ENCODE measurements around the gene ST8SIA6. TPM values are rescaled to one million over a fixed set of nuclear protein-coding genes. Genes with fewer than 3 reads are reported as not detected.
"Not testable (repeated sequence)": the region's sequence is repeated elsewhere in the genome, so short reads cannot be mapped to it uniquely, and the experiment has no call there.

ST8SIA6 gene
- total and polyA plus RNA-seq, 10 of the 15 experiments (the other 5 are each of a cell fraction or from before 2014, with no cell fraction given): 0.22 TPM; not detected in 9

- no peak for TF ChIP-seq ZNF207 (IDR thresholded peaks at IDR 0.05; ENCODE audit: borderline replicate concordance)
- no peak for TF ChIP-seq EZH2 (IDR thresholded peaks at IDR 0.05; ENCODE audit: borderline replicate concordance, control insufficient read depth, low read depth, low read length)
- no peak for TF ChIP-seq CREM (IDR thresholded peaks at IDR 0.05; ENCODE audit: low read depth)
- TF ChIP-seq ZNF384 (IDR thresholded peaks at IDR 0.05; ENCODE audit: borderline replicate concordance, low read depth, low read length): no peak
These were observed 128.0 kb downstream of the ST8SIA6 start (continued) for GRCh38 chr10:17326377-17326776.

- 63% methylated on average over 3 of the region's 3 CpGs for WGBS (ENCODE audit: insufficient coverage, insufficient replicate concordance, low lambda C conversion rate, missing lambda C conversion rate)
- BruUV-seq (replicated peaks); H3K27ac ChIP-seq (ENCODE audit: control insufficient read depth, insufficient read depth); FAIRE-seq; SMC1A ChIA-PET (ENCODE audit: uncharacterized antibody, unreplicated experiment); H3K4me2 ChIP-seq (ENCODE audit: control insufficient read depth, insufficient read depth); POLR2A ChIA-PET; DNase-seq (ENCODE audit: low read depth, low spot score); H4K20me1 ChIP-seq (ENCODE audit: control insufficient read depth, insufficient read depth); H3K79me2 ChIP-seq (ENCODE audit: control insufficient read depth, insufficient read depth, low read length); H3K9me3 ChIP-seq (replicated peaks; ENCODE audit: control insufficient read depth, insufficient read depth, low read length); ATAC-seq; CTCF ChIA-PET; in situ Hi-C loops (cut with MboI); H3K4me3 ChIP-seq; H3K36me3 ChIP-seq (ENCODE audit: control insufficient read depth in 2 of 2, insufficient read depth in 2 of 2, low read length in 1 of 2); H3K9ac ChIP-seq (ENCODE audit: control insufficient read depth, insufficient read depth, low read length); RAD21 ChIA-PET (ENCODE audit: unreplicated experiment); H2AFZ ChIP-seq (ENCODE audit: control insufficient read depth, low read depth, low read length); H3K27me3 ChIP-seq (replicated peaks in 1 of 2; ENCODE audit: control insufficient read depth in 2 of 2, insufficient read depth in 2 of 2, low read length in 1 of 2); H3K4me1 ChIP-seq (ENCODE audit: control insufficient read depth, insufficient read depth, low read length): not testable (repeated sequence)
- intact Hi-C loops (cut with micrococcal nuclease; ENCODE audit: unreplicated experiment): loop anchor here (5.0 kb wide), 1 partner anchor 550 kb away; no protein-coding TSS in a partner anchor
These were observed 132.4 kb downstream of the ST8SIA6 start for GRCh38 chr10:17321957-17322356.

GRCh38 chr10:17316488-17317170 lies 137.8 kb downstream of the ST8SIA6 start:
- SMC1A ChIA-PET (ENCODE audit: uncharacterized antibody, unreplicated experiment): interaction anchor here (1.1 kb wide), 1 partner anchor 9 kb away, joined by 3 read pairs; no protein-coding TSS in a partner anchor
- CTCF ChIA-PET: interaction anchor here (1.0 to 1.6 kb wide), 2 partner anchors 23 to 60 kb away, joined by 3 to 4 read pairs; no protein-coding TSS in a partner anchor
- POLR2A ChIA-PET: no interaction called here

More at GRCh38 chr10:17316488-17317170, 137.8 kb downstream of the ST8SIA6 start:
- H3K4me1 ChIP-seq (ENCODE audit: control insufficient read depth, insufficient read depth, low read length): no peaks in the 10 kb centered on the region
- 0% methylated on average over 1 of the region's 1 CpG for WGBS (ENCODE audit: insufficient coverage, insufficient replicate concordance, low lambda C conversion rate, missing lambda C conversion rate)
- no peak for DNase-seq (ENCODE audit: low read depth, low spot score)
- H3K9ac ChIP-seq (ENCODE audit: control insufficient read depth, insufficient read depth, low read length): no peak overlapping the region
- H4K20me1 ChIP-seq (ENCODE audit: control insufficient read depth, insufficient read depth): no peaks in the 10 kb centered on the region
- no peak overlapping the region for H3K4me2 ChIP-seq (ENCODE audit: control insufficient read depth, insufficient read depth)
- TF ChIP-seq SPI1 (IDR thresholded peaks at IDR 0.05; ENCODE audit: borderline replicate concordance, insufficient read depth, low read depth, low read length) (peak; percentile 68), NFYA (IDR thresholded peaks at IDR 0.05; ENCODE audit: borderline replicate concordance, low read depth, low read length) (no peak), IKZF2 (IDR thresholded peaks at IDR 0.05) (0 out of 4 replicates have a peak, but pooled peaks have one; percentile 28 to 32), HDGF (IDR thresholded peaks at IDR 0.05) (no peak), NFXL1 (IDR thresholded peaks at IDR 0.05; ENCODE audit: borderline replicate concordance) (no peak)
- H3K9me3 ChIP-seq (replicated peaks; ENCODE audit: control insufficient read depth, insufficient read depth, low read length): no peaks in the 10 kb centered on the region
- H3K27ac ChIP-seq (ENCODE audit: control insufficient read depth, insufficient read depth): no peak overlapping the region
- in situ Hi-C loops (cut with MboI) (no loop called here), intact Hi-C loops (cut with micrococcal nuclease; ENCODE audit: unreplicated experiment) (no loop called here)
- ATAC-seq: peak; percentile 77
- RAD21 ChIA-PET (ENCODE audit: unreplicated experiment): no interaction called here
- no TSS peak for BruUV-seq (replicated peaks)
- no peak overlapping the region for H2AFZ ChIP-seq (ENCODE audit: control insufficient read depth, low read depth, low read length)
- H3K27me3 ChIP-seq (replicated peaks in 1 of 2; ENCODE audit: control insufficient read depth in 2 of 2, insufficient read depth in 2 of 2, low read length in 1 of 2): no peaks in the 10 kb centered on the region
- FAIRE-seq: no peak
- no peaks in the 10 kb centered on the region for H3K79me2 ChIP-seq (ENCODE audit: control insufficient read depth, insufficient read depth, low read length)
- no peak overlapping the region for H3K4me3 ChIP-seq
- H3K36me3 ChIP-seq (ENCODE audit: control insufficient read depth in 2 of 2, insufficient read depth in 2 of 2, low read length in 1 of 2): no peaks in the 10 kb centered on the region

Measured in GM12878 (cell line).